SK-N-MC (cell line): ENCODE measurements around the gene RASSF4.

Source experiments
- EZH2 ChIP-seq: fragments of 200-600 bp; sonication (generic); IDR thresholded peaks from one replicate; pipeline ENCODE4 v1.6.1; 2017; ENCODE audit warnings: antibody characterized with exemption
- FOXP2 ChIP-seq: optimal IDR thresholded peaks from 2 replicates; pipeline ENCODE3; 2011; ENCODE audit warnings: mild to moderate bottlenecking, moderate library complexity; ENCODE audit not compliant: insufficient read depth; ENCODE audit errors: extremely low read length, control extremely low read depth
- POLR2AphosphoS5 ChIP-seq: IDR thresholded peaks from 2 replicates; pipeline ENCODE4 v1.6.1; 2012; ENCODE audit warnings: mild to moderate bottlenecking, low read depth, low read length, borderline replicate concordance

- TF ChIP-seq POLR2AphosphoS5 (no peak), EZH2 (no peak), FOXP2 (no peak)
Observed at GRCh38 chr10:44968091-44968490, 8.5 kb downstream of the RASSF4 start.
